Activated CD4-positive, alpha-beta memory T cell treated with anti-CD3 and anti-CD28 coated beads for 36 hours (primary cell): ENCODE data around the gene DUSP6. TPM values are rescaled to one million over a fixed set of nuclear protein-coding genes. Genes with fewer than 3 reads are reported as not detected.

Experiments used
- CTCF ChIA-PET: fragments of 350-600 bp; sonication (Branson Sonifier 250); formaldehyde crosslinking; loops from one replicate; lab custom pipeline; 2021; ENCODE audit warnings: antibody characterized with exemption, inconsistent platforms; lab: Charles Lee
- POLR2A ChIA-PET: fragments of 350-600 bp; sonication (Branson Sonifier 250); formaldehyde crosslinking; loops from one replicate; lab custom pipeline; 2021; ENCODE audit warnings: antibody characterized with exemption; lab: Charles Lee
- DNase-seq: peaks from one replicate; pipeline ENCODE4 v3.0.0-alpha.2; 2020
- H3K27ac Mint-ChIP-seq: one replicate; pipeline ENCODE4 v1.8.0; 2021; ENCODE audit warnings: mixed read lengths
- H3K27me3 Mint-ChIP-seq: one replicate; pipeline ENCODE4 v1.8.0; 2021; ENCODE audit warnings: mixed read lengths
- H3K36me3 Mint-ChIP-seq: one replicate; pipeline ENCODE4 v1.8.0; 2021; ENCODE audit warnings: mixed read lengths
- H3K4me1 Mint-ChIP-seq: one replicate; pipeline ENCODE4 v1.8.0; 2021; ENCODE audit warnings: low read depth, mixed read lengths
- H3K4me3 Mint-ChIP-seq: one replicate; pipeline ENCODE4 v1.8.0; 2021; ENCODE audit warnings: mild to moderate bottlenecking, mixed read lengths
- H3K9me3 Mint-ChIP-seq: one replicate; pipeline ENCODE4 v1.8.0; 2021; ENCODE audit warnings: mixed read lengths
- intact Hi-C: fragments of 100-400 bp; cut with micrococcal nuclease; formaldehyde crosslinking; loops from one replicate; pipeline ENCODE4 v1.15.1; 2023
- total RNA-seq, 2 experiments: library from RNA; stranded (reverse); gene quantifications; one replicate each; pipeline ENCODE4 v1.2.3, GENCODE V29; 2021

Gene DUSP6
- total RNA-seq, 2 experiments from 2014 or later: 86.7 to 87.9 TPM

GRCh38 chr12:89384807-89385206 is 32.5 kb upstream of the DUSP6 start:
- Mint-ChIP-seq H3K27ac (no peak overlapping the region), H3K27me3 (no peaks in the 10 kb centered on the region), H3K4me1 (peaks cover 2% of the 10 kb centered on the region), H3K4me3 (no peak overlapping the region), H3K36me3 (no peaks in the 10 kb centered on the region), H3K9me3 (no peaks in the 10 kb centered on the region)
- no peak for DNase-seq
- POLR2A ChIA-PET: no interaction called here
- CTCF ChIA-PET: interaction anchor here (1.1 kb wide), 1 partner anchor 368 kb away, joined by 4 read pairs; no protein-coding TSS in a partner anchor
- intact Hi-C loops: no loop called here

- no peaks in the 10 kb centered on the region for H3K4me1 Mint-ChIP-seq
- H3K9me3 Mint-ChIP-seq: no peaks in the 10 kb centered on the region
- CTCF ChIA-PET: interaction anchor here (1.1 kb wide), 1 partner anchor 367 kb away, joined by 4 read pairs; no protein-coding TSS in a partner anchor
- H3K36me3 Mint-ChIP-seq: no peaks in the 10 kb centered on the region
- intact Hi-C loops: no loop called here
- no peak overlapping the region for H3K4me3 Mint-ChIP-seq
- H3K27me3 Mint-ChIP-seq: no peaks in the 10 kb centered on the region
- H3K27ac Mint-ChIP-seq: no peak overlapping the region
- DNase-seq: no peak
- POLR2A ChIA-PET: no interaction called here
Measured at GRCh38 chr12:89384050-89384758, 31.9 kb upstream of the DUSP6 start.

GRCh38 chr12:89383235-89384049 is 31.1 kb upstream of the DUSP6 start:
- Mint-ChIP-seq H3K36me3 (no peaks in the 10 kb centered on the region), H3K4me1 (no peaks in the 10 kb centered on the region), H3K4me3 (no peak overlapping the region), H3K27ac (no peak overlapping the region), H3K9me3 (no peaks in the 10 kb centered on the region), H3K27me3 (no peaks in the 10 kb centered on the region)
- POLR2A ChIA-PET: no interaction called here
- no peak for DNase-seq
- CTCF ChIA-PET: interaction anchor here (0.8 kb wide), 1 partner anchor 11 kb away, joined by 3 read pairs; no protein-coding TSS in a partner anchor
- intact Hi-C loops: no loop called here

- no peak for DNase-seq
- Mint-ChIP-seq H3K4me1 (no peaks in the 10 kb centered on the region), H3K27me3 (no peaks in the 10 kb centered on the region), H3K27ac (no peak overlapping the region), H3K36me3 (no peaks in the 10 kb centered on the region), H3K4me3 (no peak overlapping the region), H3K9me3 (no peaks in the 10 kb centered on the region)
- ChIA-PET CTCF (interaction anchor here (0.6 to 0.8 kb wide), 2 partner anchors 12 to 29 kb away, joined by 3 read pairs; no protein-coding TSS in a partner anchor), POLR2A (interaction anchor here (1.3 kb wide), 1 partner anchor 20 kb away, joined by 4 read pairs; no protein-coding TSS in a partner anchor)
- intact Hi-C loops: no loop called here
Measured at GRCh38 chr12:89382328-89382727, 30.0 kb upstream of the DUSP6 start.

GRCh38 chr12:89379839-89380467 is 27.7 kb upstream of the DUSP6 start:
- no peaks in the 10 kb centered on the region for H3K27me3 Mint-ChIP-seq
- intact Hi-C loops: no loop called here
- peaks cover 17% of the 10 kb centered on the region for H3K4me1 Mint-ChIP-seq
- ChIA-PET CTCF (no interaction called here), POLR2A (no interaction called here)
- DNase-seq: no peak
- no peaks in the 10 kb centered on the region for H3K9me3 Mint-ChIP-seq
- no peak overlapping the region for H3K27ac Mint-ChIP-seq
- no peak overlapping the region for H3K4me3 Mint-ChIP-seq
- H3K36me3 Mint-ChIP-seq: no peaks in the 10 kb centered on the region

- H3K4me3 Mint-ChIP-seq: no peak overlapping the region
- no peaks in the 10 kb centered on the region for H3K36me3 Mint-ChIP-seq
- peaks cover 17% of the 10 kb centered on the region for H3K4me1 Mint-ChIP-seq
- POLR2A ChIA-PET: no interaction called here
- intact Hi-C loops: no loop called here
- H3K27ac Mint-ChIP-seq: no peak overlapping the region
- no peaks in the 10 kb centered on the region for H3K27me3 Mint-ChIP-seq
- CTCF ChIA-PET: no interaction called here
- H3K9me3 Mint-ChIP-seq: no peaks in the 10 kb centered on the region
- DNase-seq: no peak
Measured at GRCh38 chr12:89379148-89379838, 27.0 kb upstream of the DUSP6 start.

- ChIA-PET CTCF (no interaction called here), POLR2A (no interaction called here)
- no peaks in the 10 kb centered on the region for H3K9me3 Mint-ChIP-seq
- H3K36me3 Mint-ChIP-seq: no peaks in the 10 kb centered on the region
- intact Hi-C loops: loop anchor here (1.0 to 2.0 kb wide), 3 partner anchors 13 to 304 kb away; no protein-coding TSS in a partner anchor
- no peaks in the 10 kb centered on the region for H3K27me3 Mint-ChIP-seq
- no peak for DNase-seq
- H3K4me3 Mint-ChIP-seq: no peak overlapping the region
- H3K4me1 Mint-ChIP-seq: peaks cover 20% of the 10 kb centered on the region
- H3K27ac Mint-ChIP-seq: no peak overlapping the region
Measured at GRCh38 chr12:89376844-89377243, 24.5 kb upstream of the DUSP6 start.

- H3K27me3 Mint-ChIP-seq: no peaks in the 10 kb centered on the region
- peak overlapping the region; percentile 62 for H3K27ac Mint-ChIP-seq
- ChIA-PET POLR2A (no interaction called here), CTCF (interaction anchor here (1.1 kb wide), 1 partner anchor 86 kb away, joined by 3 read pairs; no protein-coding TSS in a partner anchor)
- H3K4me3 Mint-ChIP-seq: no peak overlapping the region
- peaks cover 20% of the 10 kb centered on the region for H3K4me1 Mint-ChIP-seq
- H3K36me3 Mint-ChIP-seq: no peaks in the 10 kb centered on the region
- intact Hi-C loops: loop anchor here (1.0 to 2.0 kb wide), 3 partner anchors 13 to 303 kb away; no protein-coding TSS in a partner anchor
- H3K9me3 Mint-ChIP-seq: no peaks in the 10 kb centered on the region
- DNase-seq: no peak
Measured at GRCh38 chr12:89376202-89376529, 23.9 kb upstream of the DUSP6 start.

- CTCF ChIA-PET: interaction anchor here (0.6 kb wide), 1 partner anchor 1294 kb away, joined by 3 read pairs; no protein-coding TSS in a partner anchor
- Mint-ChIP-seq H3K4me3 (no peak overlapping the region), H3K4me1 (peaks cover 20% of the 10 kb centered on the region), H3K9me3 (no peaks in the 10 kb centered on the region), H3K27ac (no peak overlapping the region), H3K36me3 (no peaks in the 10 kb centered on the region), H3K27me3 (no peaks in the 10 kb centered on the region)
- intact Hi-C loops: no loop called here
- POLR2A ChIA-PET: interaction anchor here (0.7 kb wide), 1 partner anchor 238 kb away, joined by 3 read pairs; no protein-coding TSS in a partner anchor
- no peak for DNase-seq
Measured at GRCh38 chr12:89373763-89374572, 21.7 kb upstream of the DUSP6 start.

GRCh38 chr12:89372584-89373370 is 20.5 kb upstream of the DUSP6 start:
- POLR2A ChIA-PET: no interaction called here
- CTCF ChIA-PET: no interaction called here
- Mint-ChIP-seq H3K4me3 (no peak overlapping the region), H3K9me3 (no peaks in the 10 kb centered on the region), H3K4me1 (peaks cover 20% of the 10 kb centered on the region), H3K27ac (no peak overlapping the region), H3K36me3 (no peaks in the 10 kb centered on the region), H3K27me3 (no peaks in the 10 kb centered on the region)
- DNase-seq: no peak
- intact Hi-C loops: no loop called here
